Anterior cingulate cortex (tissue), 58 donors: ENCODE results near the gene BCL7B.
"Not testable (repeated sequence)": the region's sequence is repeated elsewhere in the genome, so short reads cannot be mapped to it uniquely, and the experiment has no call there.

Experiments
- DNase-seq, 58 donors: peaks; one replicate each; lab custom pipeline; 2025; lab: John Stamatoyannopoulos, UW

BCL7B gene

GRCh38 chr7:73557397-73558257, at the start of gene BCL7B:
BCL7B (minus strand) TSS chr7:73557690; CDS start chr7:73557578, 112 bp downstream.
- peak in 56 of 58 donors; percentile 22 to 84 (median 68) for DNase-seq

GRCh38 chr7:73605601-73606220, 48.2 kb upstream of the BCL7B start:
- no peak for DNase-seq

GRCh38 chr7:73602721-73603651, 45.5 kb upstream of the BCL7B start:
- peak in 10 of 58 donors; percentile 4 to 29 (median 14) for DNase-seq

- DNase-seq = no peak
Observed at GRCh38 chr7:73599916-73600315, 42.4 kb upstream of the BCL7B start.

GRCh38 chr7:73599151-73599882, 41.8 kb upstream of the BCL7B start:
- DNase-seq = no peak

GRCh38 chr7:73597978-73598782, 40.7 kb upstream of the BCL7B start:
- DNase-seq = no peak

GRCh38 chr7:73596191-73597065, 38.9 kb upstream of the BCL7B start:
- DNase-seq = no peak

GRCh38 chr7:73595358-73595757, 37.9 kb upstream of the BCL7B start:
- DNase-seq = no peak

- DNase-seq = no peak
Observed at GRCh38 chr7:73593207-73594045, 35.9 kb upstream of the BCL7B start.

- no peak for DNase-seq
Observed at GRCh38 chr7:73586911-73587310, 29.4 kb upstream of the BCL7B start.

- no peak for DNase-seq
Observed at GRCh38 chr7:73585196-73585595, 27.7 kb upstream of the BCL7B start.

- DNase-seq = no peak
Observed at GRCh38 chr7:73582664-73583202, 25.2 kb upstream of the BCL7B start.

- DNase-seq = not testable (repeated sequence)
Observed at GRCh38 chr7:73581006-73581405, 23.5 kb upstream of the BCL7B start.

GRCh38 chr7:73578342-73579128, 21.0 kb upstream of the BCL7B start, which contains the start of gene TBL2:
TBL2 (minus strand) TSS chr7:73578579; CDS start chr7:73578549, 30 bp downstream.
- peak; percentile 62 to 100 (median 97) for DNase-seq

- peak in 1 of 58 donors; percentile 4 for DNase-seq
Observed at GRCh38 chr7:73577627-73578341, 20.3 kb upstream of the BCL7B start.
